NB4 (cell line): Measurements from ENCODE around the gene ARMS2.

ENCODE experiments used
- DNase-seq: peaks from one replicate; pipeline ENCODE4 v3.0.0; 2010; ENCODE audit warnings: low read depth
- H3K4me3 ChIP-seq: one replicate; pipeline ENCODE4 v1.5.1; 2011; ENCODE audit warnings: mild to moderate bottlenecking, low read depth, low read length, moderate library complexity
- CTCF ChIP-seq: IDR thresholded peaks from one replicate; pipeline ENCODE4 v1.5.1; 2012; ENCODE audit warnings: low read depth, low read length
- MAX ChIP-seq: IDR thresholded peaks from 2 replicates; pipeline ENCODE4 v1.6.1; 2011; ENCODE audit warnings: low read depth, low read length
- MYC ChIP-seq: IDR thresholded peaks from 2 replicates; pipeline ENCODE4 v1.6.1; 2011; ENCODE audit warnings: low read depth, low read length
- POLR2A ChIP-seq: IDR thresholded peaks from 2 replicates; pipeline ENCODE4 v1.6.1; 2011; ENCODE audit warnings: mild to moderate bottlenecking; ENCODE audit not compliant: insufficient read length; ENCODE audit errors: extremely low read depth

Gene ARMS2

GRCh38 chr10:122465401-122466040 is 11.1 kb downstream of the ARMS2 start:
- no peak for TF ChIP-seq MYC
- no peak for TF ChIP-seq POLR2A
- TF ChIP-seq MAX: no peak
- H3K4me3 ChIP-seq: no peak overlapping the region
- DNase-seq: no peak

GRCh38 chr10:122466951-122467381 is 12.5 kb downstream of the ARMS2 start:
- TF ChIP-seq MYC (no peak), MAX (no peak), CTCF (no peak), POLR2A (no peak)
- no peak overlapping the region for H3K4me3 ChIP-seq
- DNase-seq: no peak

- DNase-seq: no peak
- H3K4me3 ChIP-seq: no peak overlapping the region
- TF ChIP-seq MAX (no peak), MYC (no peak), CTCF (no peak), POLR2A (no peak)
Measured at GRCh38 chr10:122467701-122468100, 13.2 kb downstream of the ARMS2 start.

GRCh38 chr10:122468307-122468925 is 14.0 kb downstream of the ARMS2 start:
- DNase-seq: no peak
- no peak overlapping the region for H3K4me3 ChIP-seq
- TF ChIP-seq MAX: no peak
- no peak for TF ChIP-seq POLR2A
- TF ChIP-seq MYC: no peak
- no peak for TF ChIP-seq CTCF

GRCh38 chr10:122468926-122469781 is 14.7 kb downstream of the ARMS2 start:
- TF ChIP-seq CTCF (no peak), POLR2A (no peak), MYC (no peak), MAX (no peak)
- H3K4me3 ChIP-seq: no peak overlapping the region
- DNase-seq: peak; percentile 91
